ENCODE data around the gene TRPV6. TPM values are rescaled to one million over a fixed set of nuclear protein-coding genes. Genes with fewer than 3 reads are reported as not detected.

Gene TRPV6
- total and polyA plus RNA-seq, 2 of the 4 experiments (the other 2 are of a cell fraction), result 0.03 TPM; not detected in 1

GRCh38 chr7:142890874-142891485, 5.4 kb upstream of the TRPV6 start:
- no peak overlapping the region for H4K8ac ChIP-seq (ENCODE audit: low read depth in 2 of 2, low read length in 2 of 2)
- WGBS, 2 experiments (ENCODE audit: extremely low coverage in 2 of 2, insufficient read length in 1 of 2), result 76% methylated on average over 8 of the region's 12 CpGs; no CpG with 5 or more reads in 1 of the 2 experiments
- no peaks in the 10 kb centered on the region for H3K27me3 ChIP-seq (ENCODE audit: control insufficient read depth, insufficient read depth, low read length)
- H2BK15ac ChIP-seq (ENCODE audit: low read depth, low read length), result no peak overlapping the region
- no peak overlapping the region for H3K18ac ChIP-seq (ENCODE audit: low read depth, low read length)
- ChIA-PET CTCF (no interaction called here), POLR2A (ENCODE audit: unreplicated experiment) (no interaction called here)
- H3K79me1 ChIP-seq (ENCODE audit: low read depth in 1 of 2, low read length in 2 of 2), result no peaks in the 10 kb centered on the region
- ATAC-seq (ENCODE audit: low read depth), result no peak
- TF ChIP-seq CEBPB (IDR thresholded peaks at IDR 0.05; ENCODE audit: low read depth, low read length) (no peak), FOS (IDR thresholded peaks at IDR 0.05; ENCODE audit: low read depth, low read length) (no peak), CTCF (conservative IDR thresholded peaks at IDR 0.05; ENCODE audit: low read depth, low read length) (no peak), MAZ (IDR thresholded peaks at IDR 0.05; ENCODE audit: borderline replicate concordance, low read depth, low read length) (no peak), RAD21 (IDR thresholded peaks at IDR 0.05; ENCODE audit: low read length) (no peak), RFX5 (IDR thresholded peaks at IDR 0.05; ENCODE audit: low read depth, low read length) (no peak), RCOR1 (IDR thresholded peaks at IDR 0.05; ENCODE audit: insufficient replicate concordance, low read length) (no peak), USF2 (IDR thresholded peaks at IDR 0.05; ENCODE audit: low read depth, low read length) (no peak), POLR2A (IDR thresholded peaks at IDR 0.05; ENCODE audit: low read depth, low read length) (no peak), MXI1 (IDR thresholded peaks at IDR 0.05; ENCODE audit: borderline replicate concordance, low read depth, low read length) (no peak), ELK1 (IDR thresholded peaks at IDR 0.05; ENCODE audit: borderline replicate concordance, low read depth, low read length) (no peak), CHD1 (IDR thresholded peaks at IDR 0.05; ENCODE audit: low read depth, low read length) (no peak), MAFK (IDR thresholded peaks at IDR 0.05; ENCODE audit: low read depth, low read length) (no peak), NFE2L2 (IDR thresholded peaks at IDR 0.05; ENCODE audit: low read depth, low read length) (no peak), SMC3 (IDR thresholded peaks at IDR 0.05; ENCODE audit: low read depth, low read length) (no peak), BHLHE40 (IDR thresholded peaks at IDR 0.05; ENCODE audit: low read depth, low read length) (no peak)
- no peak overlapping the region for H4K91ac ChIP-seq (ENCODE audit: insufficient read depth, low read depth, low read length)
- peaks cover 6% of the 10 kb centered on the region; the same call in 1 of the 2 replicates for H3K9me3 ChIP-seq (ENCODE audit: control insufficient read depth, insufficient read depth, low read length)
- no peak overlapping the region for H4K5ac ChIP-seq (ENCODE audit: low read depth, low read length)
- peak overlapping the region; percentile 54 for H2BK5ac ChIP-seq (ENCODE audit: low read depth, low read length, poor library complexity, severe bottlenecking)
- no peak overlapping the region for H2BK20ac ChIP-seq (ENCODE audit: low read depth, low read length)
- dilution Hi-C loops (cut with HindIII; ENCODE audit: low sequenced_read_pairs, unreplicated experiment), result no loop called here
- H2AK5ac ChIP-seq (ENCODE audit: low read depth, low read length), result no peak overlapping the region
- H4K20me1 ChIP-seq (ENCODE audit: insufficient read depth, low read length), result no peaks in the 10 kb centered on the region
- H3K36me3 ChIP-seq (ENCODE audit: control insufficient read depth, insufficient read depth, low read length), result no peaks in the 10 kb centered on the region
- no peak overlapping the region for H3K4me3 ChIP-seq (ENCODE audit: insufficient read depth, low read depth, low read length)
- no peak overlapping the region for H2BK120ac ChIP-seq (ENCODE audit: low read depth, low read length)
- H2AFZ ChIP-seq (replicated peaks; ENCODE audit: low read length, poor library complexity), result peak overlapping the region; percentile 58
- H3K27ac ChIP-seq (ENCODE audit: insufficient read depth, low read length), result no peak overlapping the region
- in situ Hi-C loops (cut with MboI; ENCODE audit: low sequenced_read_pairs), result no loop called here
- H2AK9ac ChIP-seq (replicated peaks; ENCODE audit: low read depth, low read length, poor library complexity), result no peak overlapping the region
- no peak overlapping the region for H3K4ac ChIP-seq (ENCODE audit: low read depth, low read length)
- no peaks in the 10 kb centered on the region for H3K4me1 ChIP-seq (ENCODE audit: control insufficient read depth, insufficient read depth, low read length)
- H3K56ac ChIP-seq (ENCODE audit: extremely low read depth, insufficient read depth, low read length), result no peak overlapping the region
- DNase-seq, result no peak
- BruUV-seq (replicated peaks), result no TSS peak
- no peak overlapping the region for H3K9ac ChIP-seq (ENCODE audit: low read depth, low read length)
- H3K14ac ChIP-seq (replicated peaks; ENCODE audit: low read depth, low read length), result no peak overlapping the region
- H3K23ac ChIP-seq (ENCODE audit: low read depth, low read length), result no peak overlapping the region
- H3K9me1 ChIP-seq (ENCODE audit: insufficient read depth, low read length), result no peaks in the 10 kb centered on the region
- no peak overlapping the region for H3K4me2 ChIP-seq (ENCODE audit: low read depth, low read length)
- intact Hi-C loops (cut with micrococcal nuclease), result no loop called here
